Measurements from ENCODE around the gene TXNDC11. TPM values are rescaled to one million over a fixed set of nuclear protein-coding genes. Genes with fewer than 3 reads are reported as not detected.

Gene TXNDC11
- total RNA-seq, 4 donors from 2014 or later, result 45.7 to 67.2 (median 51.4) TPM

DNA sequence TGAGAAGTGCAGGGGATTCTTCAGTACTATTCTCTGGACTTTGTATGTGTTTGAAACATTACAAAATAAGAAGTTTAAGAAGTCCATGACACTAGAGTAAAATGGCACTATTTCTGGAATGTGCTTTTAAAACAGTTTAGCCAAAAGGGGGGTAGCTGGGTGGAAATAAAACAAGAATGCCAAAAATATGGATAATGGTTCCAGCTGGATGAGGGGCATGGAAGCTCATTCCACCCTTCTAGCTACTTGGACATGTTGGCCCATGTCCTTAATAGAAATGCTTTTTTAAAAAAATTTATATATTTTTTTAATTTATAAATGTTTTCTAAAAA, 41.3 kb upstream of the TXNDC11 start:
- Histone ChIP-seq H3K27me3 (no peaks in the 10 kb centered on the region), H3K4me1 (peaks cover 0 to 70% (median 37%) of the 10 kb centered on the region in 4 donors), H3K4me3 (no peak overlapping the region), H3K27ac (peak overlapping the region; percentile 74 to 94 (median 83)), H3K36me3 (peaks cover 0 to under 1% (median 0%) of the 10 kb centered on the region in 3 donors), H3K9me3 (no peaks in the 10 kb centered on the region)
- DNase-seq (ENCODE audit: low spot score in 2 of 2), result no peak
- TF ChIP-seq EP300 (IDR thresholded peaks at IDR 0.05) (no peak), CTCF (IDR thresholded peaks at IDR 0.05) (no peak), POLR2A (IDR thresholded peaks at IDR 0.05) (no peak)

GRCh38 chr16:11783319-11784037, 40.8 kb upstream of the TXNDC11 start:
- H3K4me3 ChIP-seq, result peak overlapping the region in 1 of 4 donors; percentile 18
- peak overlapping the region; percentile 74 to 94 (median 83) for H3K27ac ChIP-seq
- TF ChIP-seq EP300 (IDR thresholded peaks at IDR 0.05), result no peak
- no peak for TF ChIP-seq POLR2A (IDR thresholded peaks at IDR 0.05)
- no peak for TF ChIP-seq CTCF (IDR thresholded peaks at IDR 0.05)
- peaks cover 0 to 67% (median 35%) of the 10 kb centered on the region in 4 donors for H3K4me1 ChIP-seq
- no peak for DNase-seq (ENCODE audit: low spot score in 2 of 2)
- WGBS, 2 donors, result 5 to 7% methylated on average over 5 of the region's 5 CpGs
- H3K27me3 ChIP-seq, result no peaks in the 10 kb centered on the region
- H3K36me3 ChIP-seq, result peaks cover 0 to 6% (median 0%) of the 10 kb centered on the region in 3 donors
- no peaks in the 10 kb centered on the region for H3K9me3 ChIP-seq

- 24 to 33% methylated on average over 5 of the region's 5 CpGs for WGBS, 2 donors
- H3K27ac ChIP-seq, result peak overlapping the region; percentile 74 to 94 (median 83)
- H3K36me3 ChIP-seq, result peaks cover 0 to 23% (median 0%) of the 10 kb centered on the region in 3 donors
- no peak for DNase-seq (ENCODE audit: low spot score in 2 of 2)
- no peak overlapping the region for H3K4me3 ChIP-seq
- TF ChIP-seq POLR2A (IDR thresholded peaks at IDR 0.05) (no peak), CTCF (IDR thresholded peaks at IDR 0.05) (no peak), EP300 (IDR thresholded peaks at IDR 0.05) (no peak)
- H3K9me3 ChIP-seq, result no peaks in the 10 kb centered on the region
- no peaks in the 10 kb centered on the region for H3K27me3 ChIP-seq
- peaks cover 0 to 56% (median 33%) of the 10 kb centered on the region in 4 donors for H3K4me1 ChIP-seq
Observed at GRCh38 chr16:11781773-11782172, 39.1 kb upstream of the TXNDC11 start.

DNA sequence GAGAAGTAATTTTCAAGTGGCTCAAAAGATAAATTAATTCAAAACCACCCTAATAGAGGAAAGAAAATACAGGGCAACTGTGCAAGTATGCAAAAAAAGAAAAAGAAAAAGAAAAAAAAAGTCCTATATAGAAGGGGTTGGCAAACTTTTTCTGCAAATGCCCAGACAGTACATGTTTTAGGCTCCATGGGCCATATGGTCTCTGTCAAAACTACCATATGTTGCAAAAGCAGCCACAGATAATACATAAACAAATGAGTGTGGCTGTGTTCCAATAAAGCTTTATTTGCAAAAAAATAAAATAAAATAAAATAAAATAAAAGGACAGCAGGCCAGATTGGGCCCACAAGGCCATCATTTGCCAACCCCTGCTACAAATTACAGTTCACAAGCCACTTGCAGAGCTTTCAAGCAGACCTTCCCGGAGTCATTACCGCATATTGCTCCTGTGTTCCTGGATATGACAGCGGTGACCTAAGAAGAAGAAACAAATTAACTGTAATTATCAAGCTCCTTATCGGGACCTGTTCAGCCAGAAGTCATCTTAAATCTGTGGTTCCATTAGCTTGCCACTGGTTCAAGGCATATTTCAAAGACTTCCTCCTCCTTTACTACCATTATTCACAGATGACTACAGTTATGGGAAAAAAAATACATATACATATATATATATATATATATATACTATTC, 38.5 kb upstream of the TXNDC11 start:
- no peak overlapping the region for H3K4me3 ChIP-seq
- 76 to 91% methylated on average over 4 of the region's 4 CpGs for WGBS, 2 donors
- H3K36me3 ChIP-seq, result peaks cover 0 to 28% (median 0%) of the 10 kb centered on the region in 3 donors
- peaks cover 0 to 50% (median 33%) of the 10 kb centered on the region in 4 donors for H3K4me1 ChIP-seq
- no peak for TF ChIP-seq EP300 (IDR thresholded peaks at IDR 0.05)
- TF ChIP-seq CTCF (IDR thresholded peaks at IDR 0.05), result no peak
- TF ChIP-seq POLR2A (IDR thresholded peaks at IDR 0.05), result no peak
- no peaks in the 10 kb centered on the region for H3K9me3 ChIP-seq
- H3K27me3 ChIP-seq, result no peaks in the 10 kb centered on the region
- DNase-seq (ENCODE audit: low spot score in 2 of 2), result no peak
- H3K27ac ChIP-seq, result peak overlapping the region in 2 of 4 donors; percentile 89 to 94

DNA sequence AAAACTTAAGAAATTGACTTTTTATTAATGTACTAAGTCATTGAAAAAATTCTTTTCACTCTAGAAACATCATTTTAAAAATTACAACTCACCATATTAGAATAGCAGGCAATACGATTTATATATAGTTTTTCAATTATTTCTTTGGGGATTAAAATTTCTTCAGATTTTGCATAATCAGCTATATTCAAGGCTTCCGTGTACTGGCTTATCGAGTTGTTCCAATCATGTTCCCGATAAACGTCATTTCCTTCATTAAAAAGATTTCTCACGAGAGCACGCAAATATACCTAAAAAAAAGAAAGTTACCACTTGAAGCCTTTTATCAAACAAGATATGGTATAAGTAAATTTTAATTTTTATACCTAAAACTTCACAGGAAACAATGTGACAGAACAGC, 36.4 kb upstream of the TXNDC11 start:
- 95 to 96% methylated on average over 7 of the region's 7 CpGs for WGBS, 2 donors

More for the DNA sequence above, 36.4 kb upstream of the TXNDC11 start:
- Histone ChIP-seq H3K9me3 (no peaks in the 10 kb centered on the region), H3K4me3 (no peak overlapping the region), H3K4me1 (peaks cover 0 to 35% (median 28%) of the 10 kb centered on the region in 4 donors), H3K36me3 (peaks cover 0 to 49% (median 0%) of the 10 kb centered on the region in 3 donors), H3K27ac (no peak overlapping the region), H3K27me3 (no peaks in the 10 kb centered on the region)
- DNase-seq (ENCODE audit: low spot score in 2 of 2), result no peak
- TF ChIP-seq EP300 (IDR thresholded peaks at IDR 0.05) (no peak), CTCF (IDR thresholded peaks at IDR 0.05) (no peak), POLR2A (IDR thresholded peaks at IDR 0.05) (no peak)
